HG03135 (cell line): ENCODE measurements around the gene PCARE.
"Not testable (repeated sequence)": the region's sequence is repeated elsewhere in the genome, so short reads cannot be mapped to it uniquely, and the experiment has no call there.

Experiments used
- ATAC-seq: cut with Tn5 transposase; IDR thresholded peaks from one replicate; pipeline ENCODE4 v1.9.1; 2021; ENCODE audit warnings: mild to moderate bottlenecking, moderate library complexity; ENCODE audit not compliant: unreplicated experiment

PCARE gene

DNA sequence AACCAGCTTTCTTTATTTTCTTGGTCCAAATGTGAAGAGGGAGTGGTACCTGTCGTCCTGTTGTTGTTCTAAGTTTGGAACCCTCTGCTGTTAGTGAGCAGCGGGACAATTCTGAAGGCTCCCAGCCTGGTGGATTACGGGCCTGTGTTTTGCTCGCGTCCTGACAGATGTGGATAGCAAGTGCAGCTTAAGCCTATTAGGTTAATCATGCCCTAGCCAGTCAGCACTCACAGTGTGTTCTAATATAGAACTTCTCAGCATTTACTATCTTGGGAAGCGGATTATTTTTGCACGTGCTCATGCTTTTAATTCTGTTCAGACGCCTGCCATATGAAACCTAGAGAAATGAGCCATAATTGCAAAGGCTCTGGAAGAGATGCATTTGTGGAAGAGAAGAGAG lies at the start of gene PCARE:
Gene PCARE (minus strand): TSS at position 113 of the 400 bp plus-strand sequence. CDS start 262 bp downstream, outside the sequence.
- no peak for ATAC-seq

DNA sequence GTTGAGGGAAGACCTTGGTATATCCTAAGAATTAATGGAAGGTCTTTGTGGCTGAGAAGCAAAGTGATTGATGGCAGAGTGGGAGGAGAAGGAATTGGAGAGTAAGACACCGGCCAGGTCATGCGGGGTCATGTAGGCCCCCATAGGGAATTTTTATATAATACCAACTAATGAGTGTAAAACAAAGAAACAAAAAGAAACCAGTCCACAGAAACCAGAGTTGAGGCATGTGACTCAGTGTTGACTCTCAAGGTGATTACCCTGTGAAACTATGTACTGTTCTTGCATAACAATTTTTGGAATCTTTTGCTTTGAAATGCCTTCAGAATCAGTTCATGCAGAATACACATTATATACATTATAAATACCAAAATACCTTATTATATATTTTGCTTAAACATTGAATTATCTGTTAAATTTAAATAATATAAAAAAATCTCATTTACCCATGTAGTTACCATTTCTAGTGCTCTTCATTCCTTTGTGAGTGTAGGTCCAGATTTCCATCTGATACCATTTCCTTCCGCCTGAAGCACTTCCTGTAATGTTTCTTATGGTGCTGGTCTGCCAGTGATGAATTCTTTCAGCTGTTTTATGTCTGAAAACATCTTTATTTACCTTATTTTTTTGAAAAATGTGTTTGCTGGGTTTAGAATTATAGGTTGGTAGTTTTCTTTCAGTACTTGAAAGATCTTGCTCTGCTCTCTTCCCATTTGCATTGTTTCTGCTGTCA lies 49.5 kb upstream of the PCARE start:
- ATAC-seq, result no peak

DNA sequence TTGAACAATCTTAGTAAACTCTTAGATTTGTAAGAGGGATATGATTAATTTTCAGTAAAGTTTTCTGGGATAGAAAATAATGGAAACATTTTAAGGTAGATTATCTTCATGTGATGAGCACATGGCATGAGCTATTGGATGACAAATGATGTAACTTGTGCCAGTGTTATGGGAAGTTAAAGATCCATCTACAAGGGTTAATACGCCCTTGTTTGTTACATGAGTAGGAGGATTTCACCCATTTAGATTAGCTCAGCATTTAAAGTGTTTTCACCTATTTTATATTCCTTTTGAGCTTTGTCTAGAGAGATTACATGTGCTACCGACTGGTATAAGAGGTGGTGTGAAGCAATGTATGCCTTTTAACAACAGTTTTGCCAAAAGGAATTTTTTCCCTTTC lies 46.5 kb upstream of the PCARE start:
- ATAC-seq, result no peak

DNA sequence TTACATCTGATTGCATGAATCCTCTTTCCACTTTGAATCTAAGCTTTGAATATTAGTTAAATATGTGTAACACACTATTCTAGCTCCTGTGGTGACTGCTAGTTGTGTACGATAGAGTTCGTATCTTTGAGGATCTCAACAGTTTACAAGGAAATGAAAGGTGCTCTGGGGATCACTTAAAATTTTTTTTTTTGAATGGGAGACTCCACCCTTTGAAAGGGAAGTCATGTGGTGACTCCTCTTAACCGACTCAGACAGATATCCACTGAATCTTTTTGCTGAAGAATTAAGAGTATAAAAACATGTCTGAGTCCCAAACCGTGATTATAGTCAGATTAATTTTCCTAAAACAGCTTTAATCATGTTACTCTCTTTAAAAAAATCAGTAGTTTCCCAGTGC lies 44.9 kb upstream of the PCARE start:
- no peak for ATAC-seq

DNA sequence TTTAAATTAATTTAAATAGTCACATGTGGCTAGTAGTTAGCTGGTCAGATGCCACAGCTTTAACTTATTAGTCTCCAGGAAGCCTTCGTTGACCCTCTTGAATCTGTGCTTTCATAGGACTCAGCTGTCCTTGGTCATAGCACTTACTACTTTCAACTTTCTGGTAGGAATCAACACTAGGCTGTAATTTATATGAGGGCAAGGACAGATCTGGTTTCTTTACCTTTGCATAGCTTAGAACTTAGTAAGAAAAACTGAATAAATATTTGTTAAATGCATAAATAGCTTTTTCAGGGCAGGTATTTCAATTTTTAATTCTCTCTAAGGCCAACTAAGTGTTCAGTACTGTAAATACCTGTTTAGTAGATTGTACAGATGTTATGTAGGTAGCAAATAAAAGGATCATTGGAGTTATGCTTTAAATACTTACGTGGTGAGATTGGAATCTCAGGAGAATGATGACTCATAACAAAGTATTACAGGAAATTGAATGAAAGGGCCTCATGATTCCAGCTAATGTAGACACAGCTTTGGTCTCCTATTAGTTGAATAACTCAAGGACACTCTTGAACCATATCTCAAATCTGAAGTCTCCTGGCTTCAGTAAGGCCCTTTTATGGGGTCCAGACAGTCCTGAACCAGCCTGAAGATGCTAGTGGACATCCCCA lies 43.4 kb upstream of the PCARE start:
- ATAC-seq, result no peak

DNA sequence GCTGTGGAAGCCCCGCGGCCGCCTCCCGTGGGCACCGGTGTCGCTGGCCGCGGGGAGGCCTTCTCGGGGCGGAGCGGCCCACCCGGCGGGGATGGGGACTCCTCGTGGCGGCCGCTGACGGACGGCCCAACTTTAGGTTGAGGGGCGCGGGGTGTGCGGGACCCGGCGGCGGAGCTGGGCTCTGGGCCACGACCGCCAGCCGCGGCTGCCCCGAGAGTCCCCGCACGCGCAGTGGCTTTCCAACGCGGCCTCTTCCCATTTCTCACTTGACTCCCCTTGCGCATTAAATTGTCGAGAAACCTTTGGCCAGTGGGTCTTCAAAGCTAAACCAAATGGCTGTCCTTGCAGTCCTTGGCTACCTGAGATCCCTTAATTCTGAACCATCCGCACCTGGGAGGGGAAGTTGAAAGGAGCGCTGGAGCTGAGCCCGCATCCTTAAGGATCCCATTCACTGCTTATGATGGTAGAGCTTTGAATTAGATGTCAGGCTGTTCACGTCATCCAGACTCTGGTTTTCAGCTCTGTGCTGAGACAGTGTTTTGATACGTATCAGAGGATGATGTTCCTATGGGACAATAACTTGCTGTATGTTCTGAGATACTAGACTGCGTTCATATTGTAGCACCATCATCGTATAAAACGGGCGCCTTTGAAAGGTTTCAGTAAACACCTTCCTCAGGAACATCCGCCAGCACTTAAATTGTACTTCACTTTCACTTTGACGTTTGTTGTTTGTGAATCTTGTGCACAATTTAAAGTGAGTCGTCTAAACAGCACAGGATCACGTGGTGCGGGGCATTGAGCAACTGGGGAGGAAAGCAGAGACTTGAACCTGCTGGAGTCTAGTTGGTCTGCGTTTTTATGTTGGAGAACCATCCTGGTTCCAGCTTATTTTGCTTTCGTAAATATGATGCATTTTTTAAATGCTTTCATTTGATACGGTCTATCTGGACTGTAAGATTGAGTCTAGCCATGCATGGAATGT lies 41.8 kb upstream of the PCARE start:
- ATAC-seq, result peak; percentile 38

DNA sequence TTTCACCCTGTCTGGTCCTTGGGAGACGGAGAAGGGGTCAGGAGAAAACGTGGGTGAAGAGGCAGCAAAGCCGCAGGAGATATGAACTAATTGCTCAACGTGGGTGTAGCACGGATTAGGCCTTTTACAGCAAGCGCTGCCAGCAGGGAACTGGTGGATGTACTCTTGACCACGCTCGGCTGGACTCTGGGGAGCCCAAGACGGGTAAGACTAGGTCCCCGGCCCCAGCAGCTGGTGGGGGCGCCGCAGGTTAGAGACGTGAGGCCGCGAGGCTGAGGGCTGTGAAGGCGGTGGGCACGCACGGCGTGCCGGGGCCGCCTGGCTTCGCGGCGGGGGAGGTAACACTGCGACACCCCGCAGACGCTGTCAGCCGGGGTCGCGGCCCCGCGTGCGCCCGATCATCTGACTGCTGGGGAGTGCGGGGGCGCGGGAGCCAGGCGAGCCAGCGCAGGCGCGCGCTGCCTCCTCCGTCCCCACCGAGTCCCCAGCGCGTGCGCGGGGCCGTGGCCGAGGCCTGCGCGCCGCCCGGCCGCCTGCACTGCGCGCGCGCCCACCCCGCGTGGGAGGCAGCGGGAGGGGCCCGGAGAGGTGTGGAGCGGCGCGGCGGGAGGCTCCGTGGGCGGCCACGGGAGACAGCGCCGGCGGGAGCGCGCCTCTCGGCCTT lies 40.8 kb upstream of the PCARE start, which contains the start of gene CLIP4:
Gene CLIP4 (plus strand): TSS at position 470 of the 664 bp plus-strand sequence. CDS start 5,974 bp downstream, outside the sequence.
- ATAC-seq, result peak; percentile 44

DNA sequence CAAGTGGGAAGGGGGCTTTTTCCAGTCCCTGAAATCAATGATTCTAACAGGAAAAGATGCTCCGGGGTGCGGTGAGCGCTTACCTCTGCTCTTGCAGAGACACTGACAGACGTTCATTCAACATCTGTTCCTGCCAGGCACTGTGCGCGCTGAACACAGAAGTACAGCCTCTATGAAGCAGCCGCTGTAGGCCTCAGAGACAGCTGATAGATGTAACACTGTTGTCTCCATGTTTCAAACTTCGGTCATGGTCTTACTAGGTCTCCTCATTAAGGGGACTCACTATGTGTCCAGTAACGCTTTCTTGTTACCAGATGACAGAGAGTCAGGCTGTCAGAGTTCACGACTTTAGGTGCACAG lies 40.2 kb upstream of the PCARE start:
- ATAC-seq, result no peak

DNA sequence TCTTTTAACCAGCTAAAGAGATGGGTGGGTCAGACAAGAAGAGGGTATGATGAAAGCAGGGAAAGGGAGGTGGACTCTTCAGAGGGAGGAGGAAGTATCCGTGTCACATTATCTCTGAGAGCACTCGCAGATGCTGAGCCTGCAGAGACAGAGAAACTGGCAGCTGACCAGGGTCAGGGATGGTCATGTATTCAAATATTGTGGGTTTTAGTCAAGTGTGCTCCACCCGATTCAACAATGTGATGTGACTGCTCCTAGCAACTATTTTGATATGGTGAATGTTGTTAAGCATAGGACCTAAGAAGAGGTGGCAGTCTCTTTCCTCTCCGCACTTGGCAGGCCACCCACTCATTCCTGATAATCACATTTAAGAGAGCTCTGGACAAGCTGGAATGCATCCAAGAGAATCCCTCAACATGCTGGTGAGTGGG lies 39.6 kb upstream of the PCARE start:
- no peak for ATAC-seq

DNA sequence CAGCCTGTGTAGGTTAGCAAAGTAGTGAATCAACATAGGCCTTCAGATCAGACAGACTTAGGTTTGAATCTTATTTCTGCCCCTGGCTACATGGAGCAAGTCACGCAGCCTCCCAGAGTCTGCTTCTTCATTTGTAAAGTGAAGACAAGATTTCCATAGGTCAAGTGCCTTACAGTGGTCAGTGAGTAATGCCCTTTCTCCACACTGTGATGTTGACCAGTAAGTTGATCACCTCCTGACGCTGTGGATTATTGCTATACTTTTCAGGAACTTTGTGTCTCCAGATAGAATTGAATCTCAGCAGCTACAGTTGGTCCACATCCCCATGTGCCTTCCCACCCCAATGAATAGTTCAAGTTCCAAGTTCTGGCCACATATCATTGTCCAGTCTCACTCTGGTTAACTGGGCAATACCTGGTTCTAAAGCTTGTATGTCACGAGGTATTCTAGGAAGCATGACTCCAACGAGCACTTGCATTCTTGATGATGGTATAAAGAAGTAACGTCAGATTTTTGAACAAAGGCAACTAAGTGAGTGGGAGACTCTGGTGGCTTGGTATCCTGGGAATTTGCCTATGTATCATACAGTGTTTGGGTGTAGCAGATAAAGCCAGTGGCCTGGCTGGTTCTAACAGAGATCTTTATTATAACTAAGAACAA lies 38.8 kb upstream of the PCARE start:
- no peak for ATAC-seq

DNA sequence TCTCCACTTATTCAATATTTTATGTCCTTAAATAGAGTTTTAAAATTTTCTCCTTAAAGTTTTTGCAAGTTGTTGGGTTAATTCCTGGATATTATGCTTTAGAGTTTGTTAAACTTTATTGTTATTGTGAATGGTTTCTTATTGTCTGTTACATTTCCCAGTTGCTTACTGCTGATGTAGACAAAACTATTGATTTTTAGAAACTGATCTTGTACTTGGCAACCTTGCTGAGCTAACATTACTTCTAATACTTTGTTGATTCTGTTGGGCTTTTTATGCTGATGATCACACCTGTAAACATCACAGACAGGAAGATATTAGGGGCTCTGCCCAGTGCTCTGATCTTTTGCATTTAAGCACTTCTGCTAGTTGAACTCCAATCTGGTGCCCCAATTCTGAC lies 38.1 kb upstream of the PCARE start:
- no peak for ATAC-seq

DNA sequence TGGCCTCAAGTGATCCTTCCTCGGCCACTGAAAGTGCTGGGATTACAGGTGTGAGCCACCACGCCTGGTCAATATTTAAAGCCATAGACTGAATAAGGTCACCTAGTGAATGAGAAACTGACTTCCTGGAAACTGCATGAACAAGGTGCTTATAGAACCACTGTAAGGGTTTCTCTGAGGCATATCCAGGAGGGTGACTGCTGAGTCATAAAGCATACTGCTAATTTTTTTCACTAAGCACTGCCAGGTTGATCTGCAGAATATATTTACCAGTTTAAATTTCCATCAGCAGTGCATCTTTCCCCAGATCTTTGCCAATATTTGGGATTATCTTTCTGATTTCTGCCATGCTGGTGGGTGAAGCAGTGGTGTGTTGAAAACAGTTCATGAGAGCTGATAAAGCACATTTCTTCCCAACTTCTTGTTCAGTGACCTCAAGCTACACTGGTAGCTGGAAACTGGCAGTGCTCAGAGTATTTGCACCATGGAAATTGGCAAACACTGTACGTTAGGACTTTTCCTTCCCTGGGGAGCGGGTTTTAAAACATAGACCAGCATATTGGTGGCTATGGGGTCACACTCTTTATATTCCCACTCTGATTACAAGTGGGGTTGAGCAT lies 36.7 kb upstream of the PCARE start:
- peak; percentile 45 for ATAC-seq

DNA sequence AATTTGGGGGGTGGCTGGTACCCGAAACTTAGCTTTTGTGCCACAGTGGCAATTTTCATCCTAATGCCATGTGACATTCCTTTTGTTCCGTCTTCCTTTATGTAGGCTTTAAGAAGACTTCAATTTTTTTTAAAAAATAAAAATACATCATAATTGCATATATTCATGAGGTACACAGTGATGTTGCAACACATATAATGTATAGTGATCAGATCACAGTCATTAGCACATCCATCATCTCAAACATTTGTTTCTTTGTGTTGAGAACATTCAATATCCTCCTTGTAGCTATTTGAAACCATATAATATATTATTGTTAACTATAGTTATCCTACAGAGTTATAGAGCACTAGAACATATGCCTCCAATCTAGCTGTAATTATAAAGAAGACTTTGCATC lies 34.9 kb upstream of the PCARE start:
- no peak for ATAC-seq

DNA sequence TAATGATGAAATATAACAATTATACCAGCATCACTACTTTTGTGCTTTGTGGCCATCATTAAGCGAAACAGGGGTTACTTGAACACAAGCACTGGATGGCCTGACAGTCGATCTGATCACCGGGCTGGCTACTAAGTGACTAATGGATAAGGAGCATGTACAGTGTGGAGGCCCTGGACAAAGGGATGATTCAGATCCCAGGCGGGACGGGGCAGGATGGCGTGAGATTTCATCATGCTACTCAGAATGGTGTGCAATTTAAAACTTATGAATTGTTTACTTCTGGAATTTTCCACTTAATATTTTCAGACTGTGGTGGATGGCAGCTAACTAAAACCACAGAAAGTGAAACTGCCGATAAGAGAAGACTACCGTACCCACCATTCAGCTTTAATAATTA lies 33.9 kb upstream of the PCARE start:
- ATAC-seq, result no peak

DNA sequence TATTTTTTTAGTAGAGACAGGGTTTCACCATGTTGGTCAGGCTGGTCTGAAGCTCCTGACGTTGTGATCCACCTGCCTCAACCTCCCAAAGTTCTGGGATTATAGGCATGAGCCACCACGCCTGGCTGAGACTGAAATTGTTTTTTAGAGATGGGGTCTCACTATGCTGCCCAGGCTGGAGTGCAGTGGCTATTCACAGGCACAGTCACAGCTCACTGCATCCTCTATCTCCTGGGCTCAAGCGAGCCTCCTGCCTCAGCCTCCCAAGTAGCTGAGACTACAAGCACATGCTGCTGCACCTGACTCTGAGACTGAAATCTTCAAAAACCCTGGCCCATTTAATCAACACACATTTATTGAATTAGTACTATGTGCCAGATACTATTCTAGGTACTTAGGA lies 33.2 kb upstream of the PCARE start:
- not testable (repeated sequence) for ATAC-seq

DNA sequence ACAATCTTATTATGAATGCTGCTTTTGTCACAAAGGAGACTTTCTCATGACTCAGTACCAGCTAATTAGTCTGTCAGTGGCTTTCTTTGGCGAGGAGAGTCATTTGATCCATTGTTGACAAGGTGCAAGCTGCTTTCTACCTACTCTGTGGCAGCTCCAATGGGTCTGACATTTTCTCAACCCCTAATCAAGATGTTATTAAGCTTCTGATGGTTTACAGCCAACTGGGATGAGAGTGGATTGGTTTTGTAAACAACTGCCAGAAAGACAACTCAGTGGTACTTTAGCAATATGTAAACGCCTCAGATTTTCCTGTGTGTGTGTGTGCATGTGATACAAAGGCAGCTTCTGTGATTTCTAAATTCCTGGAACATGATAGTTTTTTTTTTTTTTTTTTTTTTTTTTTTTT lies 32.7 kb upstream of the PCARE start:
- no peak for ATAC-seq

DNA sequence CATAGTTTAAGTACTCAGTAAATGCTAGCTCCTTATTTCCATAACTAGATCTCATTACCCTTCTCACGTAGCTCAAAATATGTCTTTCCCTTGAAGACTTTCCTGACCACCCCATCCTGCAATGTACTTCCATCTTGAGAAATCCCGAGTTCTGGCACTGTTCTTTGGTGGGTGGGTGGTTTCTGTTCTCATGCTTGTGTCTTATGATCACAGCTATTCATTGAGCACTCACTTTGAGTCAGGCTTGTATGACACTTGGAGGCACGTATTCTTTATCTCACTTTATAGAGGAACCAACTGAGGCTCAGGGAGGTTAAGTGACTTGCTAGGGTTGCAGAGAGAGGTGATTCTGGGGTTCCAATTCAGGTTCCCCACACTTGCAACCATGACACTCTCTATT lies 31.9 kb upstream of the PCARE start:
- no peak for ATAC-seq

DNA sequence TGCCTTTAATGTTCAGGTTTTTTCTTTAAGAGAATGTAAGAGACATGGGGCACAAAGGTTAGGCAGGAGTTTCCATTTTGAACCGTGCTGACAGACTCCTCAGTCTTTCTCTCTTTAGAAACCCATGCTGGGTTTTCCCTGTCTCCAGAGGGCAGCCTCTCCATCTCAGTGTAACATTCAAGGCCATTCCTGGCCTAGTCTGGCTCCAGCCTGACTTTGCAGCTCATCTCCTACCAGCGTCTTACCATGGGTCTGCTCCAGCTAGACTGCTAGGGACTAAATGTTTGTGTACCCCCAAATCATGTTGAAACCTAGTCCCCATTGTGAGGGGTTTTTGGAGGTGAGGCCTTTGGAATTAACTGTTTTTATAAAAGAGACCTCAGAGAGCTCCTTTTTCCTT lies 31.1 kb upstream of the PCARE start:
- ATAC-seq, result no peak

DNA sequence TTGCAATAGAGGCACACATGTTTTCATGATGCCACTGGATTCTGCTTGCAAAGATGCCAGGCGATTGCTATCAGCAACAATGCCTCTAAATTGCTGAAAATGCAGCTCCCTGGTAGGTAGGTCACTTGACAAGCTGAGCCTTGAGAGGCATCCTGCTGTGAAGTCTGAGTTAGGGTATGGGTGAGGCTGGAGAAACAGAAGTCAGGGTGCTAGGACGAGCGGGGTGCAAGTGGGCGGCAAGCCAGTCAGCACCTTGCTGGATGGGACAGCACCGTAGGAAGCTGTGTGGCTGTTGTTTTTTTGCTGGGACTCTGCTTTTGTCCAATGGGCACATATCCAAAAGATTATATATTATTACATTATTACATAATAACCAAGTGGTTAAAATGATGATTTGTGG lies 30.4 kb upstream of the PCARE start:
- no peak for ATAC-seq

DNA sequence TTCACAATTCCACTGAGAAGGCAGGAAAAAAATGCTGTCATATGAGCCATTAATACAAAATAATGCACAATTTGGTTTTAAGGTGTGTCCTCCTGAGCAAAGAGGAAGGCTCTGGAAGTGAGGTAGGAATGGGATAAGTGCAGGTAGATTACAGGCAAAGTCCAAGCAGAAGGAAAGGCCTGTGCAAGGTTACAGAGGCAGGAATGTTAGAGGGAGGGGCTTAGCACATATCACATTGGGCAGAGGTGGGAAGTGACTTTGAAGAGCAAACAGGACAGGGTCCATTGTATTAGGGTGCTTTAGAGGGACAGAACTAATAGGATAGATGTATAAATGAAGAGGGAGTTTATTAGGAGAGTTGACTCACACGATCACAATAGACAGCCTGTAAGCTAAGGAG lies 26.2 kb upstream of the PCARE start:
- no peak for ATAC-seq
